Dermis microvascular lymphatic vessel endothelial cell (primary cell): ENCODE results near the gene HIVEP1. TPM values are rescaled to one million over a fixed set of nuclear protein-coding genes. Genes with fewer than 3 reads are reported as not detected.

Experiments
- DNase-seq, 2 donors: peaks; one replicate each; pipeline versions ENCODE4 v3.0.0 to v3.0.0-alpha.2; 2010; ENCODE audit warnings: low read depth in 2 of 2
- total RNA-seq: library from RNA; depleted of rRNA; stranded (reverse); fragments of >200 nt; gene quantifications from 2 replicates; pipeline ENCODE4 v1.2.1, GENCODE V29; 2014

HIVEP1 gene
- total RNA-seq, 1 donor from 2014 or later, result 5.6 TPM

- DNase-seq, result no peak
These were observed 20.0 kb upstream of the HIVEP1 start for GRCh38 chr6:11992086-11992485.

GRCh38 chr6:11994875-11995461 is 17.1 kb upstream of the HIVEP1 start:
- DNase-seq, result no peak

DNA sequence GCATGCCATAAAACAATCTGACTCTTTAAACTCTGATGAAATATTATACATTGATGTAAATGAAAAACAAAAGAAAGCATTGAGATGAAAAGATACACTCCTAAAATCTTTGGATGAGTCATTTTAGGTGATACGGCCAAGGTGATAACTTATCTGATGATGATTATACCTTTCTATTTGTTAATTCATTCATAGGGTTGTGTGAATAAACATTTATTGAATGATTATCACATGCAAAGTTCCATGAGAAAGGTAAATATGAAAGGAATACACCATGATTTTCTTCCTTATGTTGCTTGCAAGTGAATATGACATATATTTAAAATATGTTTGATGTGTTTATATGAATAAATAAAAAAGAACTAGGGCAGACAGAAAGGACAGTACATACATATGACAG is 15.4 kb upstream of the HIVEP1 start:
- no peak for DNase-seq

DNA sequence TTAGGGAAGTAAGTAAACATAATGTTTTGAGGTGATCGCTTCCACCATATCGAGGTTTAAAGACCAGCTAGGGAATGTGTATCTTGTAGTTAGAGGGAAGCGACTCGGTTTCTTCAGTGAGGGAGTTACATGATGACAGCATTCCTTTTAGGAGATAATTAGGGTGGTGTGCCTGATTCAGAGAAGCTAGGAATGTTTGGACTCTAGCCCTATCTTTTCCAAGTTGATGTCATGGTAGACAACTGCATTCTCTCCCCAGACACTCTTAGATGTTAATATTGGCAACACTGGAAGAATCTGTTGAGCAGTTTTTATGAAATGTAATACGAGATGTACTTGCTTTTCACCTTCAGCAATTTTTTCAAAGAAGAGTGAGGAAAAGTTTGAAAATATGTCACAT is 12.9 kb upstream of the HIVEP1 start:
- no peak for DNase-seq

GRCh38 chr6:12000174-12000573 is 11.9 kb upstream of the HIVEP1 start:
- DNase-seq, result no peak

- no peak for DNase-seq
These were observed 11.0 kb upstream of the HIVEP1 start for GRCh38 chr6:12001004-12001705.

DNA sequence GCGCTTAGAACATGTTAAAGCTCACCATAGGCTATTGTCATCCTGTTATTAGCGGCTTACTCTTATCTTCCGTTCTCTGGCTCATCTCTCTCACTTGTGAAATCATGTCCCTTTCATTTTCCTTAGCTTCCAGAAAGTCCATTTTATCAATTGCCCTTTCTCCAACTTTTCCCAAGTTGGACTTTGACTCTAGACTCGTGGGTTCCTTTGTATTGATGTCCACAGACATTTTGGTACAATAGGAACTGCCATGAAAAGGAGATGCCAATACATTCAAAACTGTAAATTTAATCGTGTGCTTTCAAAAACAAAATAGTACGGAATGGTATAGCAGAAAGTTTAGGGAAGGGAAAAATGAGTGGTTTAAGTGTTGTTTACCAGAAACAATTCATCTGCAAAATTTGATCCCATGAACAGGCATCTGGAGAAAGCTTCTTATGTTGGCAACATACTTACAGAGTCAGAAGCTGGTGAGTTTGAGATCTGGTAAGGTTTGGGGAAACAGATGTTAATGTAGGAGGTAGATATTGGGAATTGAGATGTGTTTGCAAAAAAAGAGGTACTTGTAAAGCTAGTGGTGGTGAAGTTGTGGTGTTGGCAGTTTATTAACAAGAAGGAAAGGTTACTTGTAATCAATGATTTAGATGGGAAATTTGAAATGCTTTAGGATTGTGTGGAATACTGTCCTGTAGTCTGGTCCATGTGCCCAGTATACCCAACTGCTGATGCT is 10.2 kb upstream of the HIVEP1 start:
- no peak for DNase-seq

GRCh38 chr6:12007473-12007872 is 4.6 kb upstream of the HIVEP1 start:
- no peak for DNase-seq

GRCh38 chr6:12007887-12008286 is 4.2 kb upstream of the HIVEP1 start:
- DNase-seq, result no peak

DNA sequence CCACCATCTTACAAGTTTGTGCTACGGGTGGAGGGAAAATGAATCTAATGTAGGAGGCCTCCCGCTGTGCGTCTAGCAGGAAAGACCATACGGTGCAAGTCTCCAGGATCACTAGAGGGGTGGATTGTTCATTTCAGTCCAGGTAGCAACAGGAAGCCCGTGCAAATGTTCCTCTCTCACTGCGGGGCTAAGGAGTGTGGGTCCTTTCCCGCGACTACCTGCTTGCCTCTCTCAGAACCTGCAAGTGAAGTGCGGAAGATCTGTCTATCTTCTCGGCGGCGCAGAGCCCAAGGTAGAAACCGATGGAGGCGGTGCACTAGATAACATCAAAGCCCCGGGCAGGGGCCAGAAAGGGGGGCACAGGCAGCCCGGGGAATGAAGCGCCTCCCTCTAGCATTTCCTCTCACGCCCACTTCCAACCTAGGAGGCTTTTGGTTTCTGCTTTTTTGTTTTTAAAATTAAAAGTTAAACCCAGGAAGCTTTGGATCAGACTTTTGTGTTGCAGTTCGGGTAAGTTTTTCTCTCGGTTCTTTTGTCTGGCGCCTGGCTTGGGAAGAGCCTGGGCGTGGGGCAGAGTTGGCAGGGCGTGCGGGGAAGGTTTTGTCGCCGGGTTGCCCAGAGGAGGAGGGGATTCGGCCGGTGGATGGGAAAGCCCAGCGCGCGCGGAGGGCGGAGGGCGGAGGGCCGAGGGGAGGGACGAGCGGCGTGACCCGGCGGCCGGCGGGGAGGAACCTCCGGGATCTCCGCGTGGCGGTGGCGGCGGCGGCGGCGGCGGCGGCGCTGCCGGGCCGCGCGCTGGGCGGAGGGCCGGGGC is 3.5 kb upstream of the HIVEP1 start:
- DNase-seq, result peak in 1 of 2 donors; percentile 80

DNA sequence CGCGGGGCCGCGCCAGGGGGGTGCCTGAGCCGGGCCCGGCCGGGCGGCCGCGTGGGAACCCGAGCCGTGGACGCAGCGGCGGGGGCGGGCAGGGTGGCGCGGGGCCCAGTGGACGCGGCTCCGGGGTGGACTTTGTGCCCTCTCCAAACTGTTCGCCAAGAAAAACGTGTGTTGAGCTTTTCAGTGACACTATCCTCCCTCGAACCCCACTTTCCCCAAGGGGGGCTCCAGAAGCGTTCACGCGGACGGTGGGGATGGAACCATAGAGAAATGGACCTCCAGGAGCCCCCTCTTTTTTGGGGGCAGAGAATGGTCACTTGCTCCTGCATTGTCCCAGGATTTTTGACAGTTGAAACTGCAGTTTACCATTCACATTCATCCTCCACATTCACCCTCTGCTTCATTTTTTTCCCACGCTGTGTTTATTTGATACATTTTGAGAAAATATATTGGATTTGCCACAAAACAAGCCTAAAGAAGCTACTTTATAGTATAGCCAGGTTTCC is 2.9 kb upstream of the HIVEP1 start:
- no peak for DNase-seq

- DNase-seq, result peak; percentile 58 to 85
These were observed 2.1 kb upstream of the HIVEP1 start for GRCh38 chr6:12009876-12010634.

GRCh38 chr6:12010635-12011275 is 1.4 kb upstream of the HIVEP1 start:
- DNase-seq, result no peak

DNA sequence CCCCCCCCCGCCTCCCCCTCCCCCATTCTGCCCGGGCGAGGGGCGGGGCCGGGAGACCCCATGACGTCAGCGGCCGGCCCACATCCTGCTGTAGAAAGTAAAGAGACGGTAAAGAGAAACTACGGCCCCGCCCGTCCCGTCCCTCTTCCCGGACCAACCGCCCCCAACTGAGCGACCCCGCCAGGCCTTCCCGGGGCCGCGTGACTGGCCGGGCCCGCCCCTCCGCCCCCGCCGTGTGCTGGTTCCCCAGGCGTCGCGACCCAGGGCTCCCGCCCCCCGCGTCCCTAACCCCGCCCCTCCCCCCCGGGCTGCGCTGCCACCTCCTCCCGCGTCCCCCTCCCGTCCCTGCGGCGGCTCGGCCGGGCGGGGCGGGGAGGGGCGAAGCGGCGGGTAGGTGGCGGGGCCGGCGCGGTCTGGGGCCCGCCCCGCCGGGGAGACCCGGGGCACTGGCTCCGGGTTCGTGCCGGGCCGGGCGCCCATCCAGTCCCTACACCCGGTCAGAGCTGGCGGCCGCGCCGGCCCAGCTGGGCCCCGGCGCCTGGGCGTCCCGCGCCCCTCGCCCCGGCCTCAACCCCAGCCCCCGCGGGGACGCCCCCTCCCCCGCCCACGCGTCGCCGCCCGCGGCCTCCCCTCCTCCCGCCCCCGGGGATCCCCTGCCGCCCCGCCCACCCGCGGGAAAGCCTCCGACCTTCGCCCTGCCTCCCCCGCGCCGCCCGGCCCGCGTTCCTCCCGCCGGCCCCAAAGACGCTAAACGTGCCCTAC is 655 bp upstream of the HIVEP1 start:
- peak; percentile 92 to 99 for DNase-seq

DNA sequence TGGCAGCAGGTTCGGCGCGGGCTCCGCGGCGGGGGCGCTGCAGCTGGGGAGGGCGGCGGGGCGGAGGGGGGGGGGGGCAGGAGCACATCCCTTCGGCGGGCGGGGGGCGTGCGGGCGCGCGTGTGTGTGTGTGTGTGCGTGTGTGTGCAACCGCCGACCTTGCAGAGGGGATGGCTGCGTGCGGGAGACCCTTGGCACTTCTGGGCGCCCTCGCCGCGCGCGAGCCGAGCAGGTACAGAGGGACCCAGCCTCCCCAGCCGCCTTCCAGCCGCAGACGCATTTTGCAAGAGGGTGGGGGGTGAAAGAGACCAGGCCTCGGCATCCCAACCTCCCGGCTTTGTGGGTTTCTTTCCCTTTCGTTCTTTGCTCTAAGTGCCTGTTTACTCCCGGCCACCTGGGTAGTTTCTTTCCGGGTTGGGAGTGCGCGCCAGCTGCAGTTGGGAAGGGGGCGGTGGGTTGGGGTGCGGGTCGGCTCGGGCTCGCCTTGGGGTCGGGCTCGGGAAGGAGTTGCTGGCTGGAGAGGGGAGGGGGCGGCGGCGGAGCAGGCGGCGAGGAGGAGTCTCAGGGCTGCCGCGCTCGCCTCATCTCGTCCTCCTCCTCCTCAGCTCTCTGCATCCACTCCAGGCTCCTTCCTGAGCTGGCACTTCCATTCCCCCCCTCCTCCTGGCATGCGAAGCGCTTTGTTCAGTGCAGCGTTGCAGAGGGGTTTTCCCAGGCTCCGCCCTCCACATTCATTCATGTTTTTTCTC is 620 bp downstream of the HIVEP1 start:
- peak; percentile 68 to 93 for DNase-seq

DNA sequence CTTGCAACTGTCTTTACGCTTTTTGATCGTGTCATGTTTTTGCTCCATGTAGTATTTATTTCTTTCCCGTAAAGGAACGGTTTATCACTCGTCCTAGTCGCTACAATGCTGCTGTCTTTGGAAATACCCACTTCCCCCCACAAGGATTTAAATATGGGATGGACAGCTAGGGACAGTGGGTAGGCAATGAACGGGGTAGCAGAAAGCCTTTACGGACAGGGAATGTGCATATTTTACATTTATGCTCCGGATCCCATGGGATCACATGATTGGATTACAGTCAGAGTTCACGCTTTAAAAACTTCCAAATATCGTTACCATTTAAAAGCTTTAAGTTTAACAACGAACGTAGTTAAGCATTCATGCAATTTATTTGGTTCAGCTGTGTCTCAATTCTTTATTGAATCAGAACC is 1.2 kb downstream of the HIVEP1 start:
- no peak for DNase-seq

DNA sequence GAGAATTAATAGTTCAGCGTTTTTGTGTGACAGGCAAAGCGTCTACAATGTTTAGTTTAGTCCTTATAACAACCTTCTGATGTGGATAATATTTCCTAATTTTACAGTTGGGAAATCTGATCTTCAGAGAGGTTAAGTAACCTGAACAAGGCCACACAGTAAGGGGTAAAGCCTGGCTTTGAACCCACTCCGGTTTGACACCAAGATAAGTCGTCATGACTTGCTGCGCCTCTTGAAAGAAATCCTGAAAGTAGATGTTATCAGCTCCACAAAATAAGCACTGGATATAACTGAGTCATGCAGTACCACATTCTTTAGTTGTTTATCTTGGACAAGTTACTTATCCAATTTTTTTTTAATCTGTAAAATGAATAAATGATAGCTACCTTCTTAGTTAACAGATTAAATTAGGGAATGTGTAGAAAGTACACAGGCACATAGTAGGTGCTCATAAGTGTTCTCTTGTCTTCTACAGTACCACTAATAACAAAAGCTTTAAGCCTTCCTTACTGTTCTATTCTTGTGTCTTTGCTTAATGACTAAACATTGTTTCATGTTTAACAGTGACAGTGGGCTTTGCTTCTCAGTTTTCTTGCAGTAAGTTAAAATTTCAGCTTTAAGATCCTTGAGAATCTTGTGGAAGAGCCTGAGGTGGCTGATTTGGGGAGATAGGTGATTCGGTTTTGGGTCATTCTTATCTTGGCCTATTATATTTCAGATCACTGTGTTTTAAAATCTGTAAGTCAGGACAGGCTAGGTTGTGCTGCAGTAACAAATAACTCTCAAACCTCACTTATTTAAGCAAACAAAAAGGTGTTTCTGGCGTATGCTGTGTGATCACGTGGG is 2.1 kb downstream of the HIVEP1 start:
- peak in 1 of 2 donors; percentile 83 for DNase-seq

GRCh38 chr6:12014873-12015149 is 2.7 kb downstream of the HIVEP1 start:
- DNase-seq, result no peak
